Natural killer cell treated with Interleukin-12 subunit alpha and Interleukin-12 subunit beta and Interleukin-15 and Interleukin-18, amount 100 ng/mL, for 72 hours (primary cell): ENCODE measurements around the gene GIMAP4. TPM values are rescaled to one million over a fixed set of nuclear protein-coding genes. Genes with fewer than 3 reads are reported as not detected.
A peak's percentile ranks its signal among the peaks of the same experiment; 100 is the strongest.
"Not testable (repeated sequence)": the region's sequence is repeated elsewhere in the genome, so short reads cannot be mapped to it uniquely, and the experiment has no call there.

ENCODE experiments used
- ATAC-seq, 2 donors: fragments of 150-1000 bp; cut with Tn5 transposase in 1 of 2; sonication (Bioruptor Pico), chemical (Tn5 transposase) in 1 of 2; 2 replicates each; pipeline ENCODE4 v1.10.0; 2021
- DNase-seq: peaks from one replicate; pipeline ENCODE4 v3.0.0; 2022; ENCODE audit warnings: low spot score
- H3K27ac Mint-ChIP-seq, 2 donors: 1 replicate in 1 of 2; 2 replicates in 1 of 2; pipeline ENCODE4 v1.8.0; 2022; ENCODE audit warnings: mixed read lengths in 2 of 2, mild to moderate bottlenecking in 1 of 2, moderate library complexity in 1 of 2
- H3K27me3 Mint-ChIP-seq, 2 donors: 1 replicate in 1 of 2; 2 replicates in 1 of 2; pipeline ENCODE4 v1.8.0; 2022; ENCODE audit warnings: mixed read lengths in 2 of 2
- H3K36me3 Mint-ChIP-seq: one replicate; pipeline ENCODE4 v1.8.0; 2022; ENCODE audit warnings: mixed read lengths
- H3K4me1 Mint-ChIP-seq, 2 donors: 1 replicate in 1 of 2; 2 replicates in 1 of 2; pipeline ENCODE4 v1.8.0; 2022; ENCODE audit warnings: low read depth in 2 of 2, mixed read lengths in 2 of 2, mild to moderate bottlenecking in 1 of 2
- H3K4me3 Mint-ChIP-seq: one replicate; pipeline ENCODE4 v1.8.0; 2022; ENCODE audit warnings: mixed read lengths
- H3K9me3 Mint-ChIP-seq: 2 replicates; pipeline ENCODE4 v1.8.0; 2022; ENCODE audit warnings: mixed read lengths
- total RNA-seq, 2 donors: library from RNA; stranded (reverse); gene quantifications; one replicate each; pipeline ENCODE4 v1.2.3, GENCODE V29; 2022

Gene GIMAP4
- total RNA-seq, 2 donors from 2014 or later: 83.6 to 245 TPM

DNA sequence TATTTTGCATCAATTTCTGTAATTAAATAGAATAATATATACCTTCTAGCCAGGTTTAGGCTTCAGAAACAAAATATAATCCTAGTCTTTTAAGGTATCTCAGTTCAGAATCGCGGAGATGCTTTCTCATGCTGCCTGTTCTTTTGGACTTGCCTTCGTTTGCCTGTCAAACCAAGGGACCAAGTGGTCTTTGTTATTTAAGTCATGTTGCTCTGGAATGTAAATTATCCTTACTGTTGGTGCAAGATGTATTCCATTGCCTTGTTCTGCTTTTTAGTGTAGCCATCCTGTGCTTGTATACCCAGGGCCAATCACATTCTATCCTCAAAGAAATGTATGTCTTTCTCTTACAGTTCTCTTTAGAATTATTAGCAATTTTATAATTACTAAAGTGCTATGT is 1.1 kb upstream of the GIMAP4 start:
- Mint-ChIP-seq H3K27me3 (no peaks in the 10 kb centered on the region), H3K9me3 (peaks cover 4% of the 10 kb centered on the region), H3K4me3 (peak overlapping the region; percentile 63), H3K36me3 (peaks cover 74% of the 10 kb centered on the region), H3K4me1 (peaks cover 71 to 72% of the 10 kb centered on the region in 2 donors), H3K27ac (peak overlapping the region; percentile 96 to 99)
- DNase-seq: no peak
- no peak for ATAC-seq

DNA sequence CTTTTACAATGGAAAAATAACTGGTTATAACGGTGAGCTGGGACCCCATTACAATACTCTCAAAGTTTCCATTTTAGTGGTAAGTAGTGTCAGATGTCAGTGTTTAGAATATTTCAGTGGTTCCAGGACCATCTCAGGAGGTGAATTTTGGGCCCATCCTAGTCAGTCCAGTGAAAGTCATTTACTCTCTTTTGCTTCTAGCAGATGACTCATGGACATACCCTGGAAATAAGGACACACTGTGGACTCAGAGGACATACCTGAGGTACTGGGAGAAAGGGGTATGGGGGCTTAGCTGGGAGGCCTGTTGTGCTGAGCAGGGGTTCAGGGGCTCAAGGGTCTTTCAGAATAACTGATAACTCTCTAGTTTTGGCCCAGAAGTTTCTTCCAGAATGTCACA is 618 bp upstream of the GIMAP4 start:
- H3K27ac Mint-ChIP-seq: peak overlapping the region; percentile 96 to 99
- H3K36me3 Mint-ChIP-seq: peaks cover 74% of the 10 kb centered on the region
- peaks cover 69 to 71% of the 10 kb centered on the region in 2 donors for H3K4me1 Mint-ChIP-seq
- DNase-seq (no peak), ATAC-seq (no peak)
- H3K9me3 Mint-ChIP-seq: peaks cover 4% of the 10 kb centered on the region
- H3K27me3 Mint-ChIP-seq: no peaks in the 10 kb centered on the region
- peak overlapping the region; percentile 63 for H3K4me3 Mint-ChIP-seq

DNA sequence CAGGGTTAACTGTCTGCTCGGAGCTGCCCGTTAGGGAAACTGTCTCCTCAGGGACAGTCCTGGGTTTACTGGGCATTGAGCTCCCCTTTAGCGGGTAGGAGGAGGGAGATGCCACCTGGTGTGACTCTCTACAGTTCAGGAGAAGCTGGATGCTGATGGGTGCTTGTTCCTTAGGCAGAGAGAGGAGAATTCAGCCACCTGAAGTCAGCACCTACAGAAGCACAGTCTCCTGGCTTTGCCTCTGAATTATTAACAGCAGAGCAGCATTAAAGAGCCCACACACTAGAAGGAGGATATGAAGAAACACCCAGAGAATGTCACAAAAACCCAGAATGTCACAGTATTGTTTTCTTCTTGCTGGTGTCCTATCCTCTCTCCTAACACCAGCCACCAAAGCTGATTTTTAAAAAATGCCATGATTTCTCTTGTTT is 696 bp downstream of the GIMAP4 start:
- Mint-ChIP-seq H3K36me3 (peaks cover 74% of the 10 kb centered on the region), H3K4me1 (peaks cover 64 to 65% of the 10 kb centered on the region in 2 donors), H3K4me3 (peak overlapping the region; percentile 93), H3K27ac (peak overlapping the region; percentile 96 to 99), H3K9me3 (peaks cover 10% of the 10 kb centered on the region), H3K27me3 (no peaks in the 10 kb centered on the region)
- peak; percentile 56 to 63 for ATAC-seq
- DNase-seq: no peak

DNA sequence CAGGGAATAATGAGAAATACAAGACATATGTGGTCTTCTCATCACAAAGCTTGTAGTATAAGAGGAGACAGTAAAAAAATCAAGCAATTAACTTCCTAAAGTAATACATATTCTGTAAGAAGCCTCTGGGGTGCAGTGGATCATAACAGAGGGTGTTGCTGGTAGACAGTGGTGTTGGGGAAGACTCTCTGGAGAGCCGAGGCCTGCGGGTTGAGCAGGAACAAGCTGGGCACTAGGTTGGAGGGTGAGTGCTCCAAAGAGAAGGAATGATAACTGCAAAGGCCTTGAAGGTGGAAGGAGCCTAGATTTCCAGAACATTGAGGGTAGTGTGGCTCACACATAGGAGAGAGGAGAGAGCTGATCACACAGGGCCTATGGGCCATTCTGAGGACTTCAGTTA is 1.5 kb downstream of the GIMAP4 start:
- H3K27ac Mint-ChIP-seq: peak overlapping the region; percentile 96 to 99

DNA sequence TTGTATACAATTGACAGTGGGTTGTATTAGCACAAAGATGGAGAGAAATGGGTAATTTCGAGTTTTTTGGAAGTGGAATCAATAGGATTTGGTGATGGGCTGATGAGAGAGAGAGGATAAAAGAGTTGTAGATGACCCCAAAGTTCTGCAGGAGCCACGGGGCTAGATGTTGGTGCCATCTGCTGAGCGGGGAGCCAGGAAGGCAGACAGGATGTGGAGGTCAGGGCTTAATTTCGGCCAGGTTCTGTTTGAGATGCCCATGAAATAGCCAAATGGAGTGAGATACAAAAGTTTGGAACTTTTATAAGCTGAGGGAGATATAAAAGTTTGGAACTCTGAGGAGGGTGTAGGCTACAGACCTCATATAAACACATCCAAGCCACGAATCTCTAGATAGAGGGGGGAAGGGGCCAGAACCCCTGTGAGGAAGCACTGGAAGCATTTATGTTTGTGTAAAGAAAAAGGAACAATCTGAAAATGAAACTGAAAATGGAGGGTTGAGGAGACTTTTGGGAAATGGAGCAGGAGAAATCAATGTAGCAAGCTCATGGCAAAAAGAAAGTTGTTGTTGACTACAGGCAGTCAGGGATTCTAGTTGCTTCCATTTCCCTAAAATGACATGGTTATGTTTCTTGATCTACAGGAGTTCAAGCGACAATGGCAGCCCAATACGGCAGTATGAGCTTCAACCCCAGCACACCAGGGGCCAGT is 2.2 kb downstream of the GIMAP4 start:
- no peak for DNase-seq
- peak overlapping the region; percentile 93 for H3K4me3 Mint-ChIP-seq
- peak overlapping the region; percentile 96 to 99 for H3K27ac Mint-ChIP-seq
- H3K27me3 Mint-ChIP-seq: no peaks in the 10 kb centered on the region
- H3K36me3 Mint-ChIP-seq: peaks cover 73% of the 10 kb centered on the region
- peak in 1 of 2 donors; percentile 39 for ATAC-seq
- H3K9me3 Mint-ChIP-seq: peaks cover 16% of the 10 kb centered on the region
- H3K4me1 Mint-ChIP-seq: peaks cover 49 to 50% of the 10 kb centered on the region in 2 donors

More for the DNA sequence above, 1.5 kb downstream of the GIMAP4 start:
- ATAC-seq (peak; percentile 20 to 48), DNase-seq (no peak)
- Mint-ChIP-seq H3K4me1 (peaks cover 56 to 57% of the 10 kb centered on the region in 2 donors), H3K4me3 (peak overlapping the region; percentile 93), H3K27me3 (no peaks in the 10 kb centered on the region), H3K9me3 (peaks cover 13% of the 10 kb centered on the region), H3K36me3 (peaks cover 74% of the 10 kb centered on the region)

DNA sequence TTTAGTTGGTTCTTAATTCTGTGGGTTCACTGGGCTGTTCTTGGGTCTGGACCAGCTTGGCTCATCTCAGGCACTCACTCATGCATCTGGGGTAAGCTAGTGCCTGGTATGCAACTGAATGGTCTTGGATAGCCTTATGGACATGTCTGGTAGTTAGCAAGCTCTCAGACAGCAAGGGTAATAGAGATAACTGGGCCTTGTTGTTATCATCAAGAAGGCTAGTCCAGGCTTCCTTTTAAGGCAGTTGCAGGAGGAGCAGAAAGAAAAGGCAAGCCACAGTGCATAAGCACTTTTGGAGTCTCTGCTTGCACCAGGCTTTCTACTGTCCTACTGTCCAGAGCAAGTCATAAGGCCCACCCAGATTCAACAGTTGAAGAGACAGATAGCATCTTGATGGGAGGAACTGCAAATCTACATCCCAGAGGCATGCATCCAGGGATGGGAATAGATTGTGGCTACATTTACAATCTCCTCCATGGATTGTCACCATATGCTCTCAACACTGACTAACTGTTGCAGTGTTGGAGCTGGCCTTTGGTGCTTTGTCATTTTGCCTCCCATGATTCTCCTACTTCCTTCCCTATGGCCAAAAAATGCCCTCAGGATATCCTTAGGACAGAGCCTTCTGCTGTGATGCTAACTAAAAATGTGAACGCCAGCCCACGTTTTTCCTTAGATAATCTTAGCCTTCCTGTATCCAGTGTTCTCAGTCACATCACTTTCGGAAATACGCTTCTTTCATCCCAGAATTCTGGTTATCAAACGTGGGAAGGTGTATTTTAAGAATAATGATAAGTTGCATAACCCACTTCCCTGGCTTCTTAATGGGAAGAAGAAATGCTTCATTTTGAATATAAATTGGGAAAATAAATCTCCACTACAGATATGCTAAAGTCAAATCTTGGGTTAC is 3.6 kb downstream of the GIMAP4 start:
- Mint-ChIP-seq H3K4me1 (peaks cover 48 to 50% of the 10 kb centered on the region in 2 donors), H3K27me3 (no peaks in the 10 kb centered on the region), H3K27ac (peak overlapping the region; percentile 96 to 99), H3K36me3 (peaks cover 79% of the 10 kb centered on the region), H3K9me3 (peaks cover 13% of the 10 kb centered on the region), H3K4me3 (peak overlapping the region; percentile 93)
- no peak for DNase-seq
- no peak for ATAC-seq

DNA sequence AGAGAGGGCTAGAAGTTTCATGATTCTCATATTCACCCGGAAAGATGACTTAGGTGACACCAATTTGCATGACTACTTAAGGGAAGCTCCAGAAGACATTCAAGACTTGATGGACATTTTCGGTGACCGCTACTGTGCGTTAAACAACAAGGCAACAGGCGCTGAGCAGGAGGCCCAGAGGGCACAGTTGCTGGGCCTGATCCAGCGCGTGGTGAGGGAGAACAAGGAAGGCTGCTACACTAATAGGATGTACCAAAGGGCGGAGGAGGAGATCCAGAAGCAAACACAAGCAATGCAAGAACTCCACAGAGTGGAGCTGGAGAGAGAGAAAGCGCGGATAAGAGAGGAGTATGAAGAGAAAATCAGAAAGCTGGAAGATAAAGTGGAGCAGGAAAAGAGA is 5.3 kb downstream of the GIMAP4 start:
- H3K27ac Mint-ChIP-seq: peak overlapping the region in 1 of 2 donors; percentile 7
- H3K9me3 Mint-ChIP-seq: peaks cover 17% of the 10 kb centered on the region
- peak overlapping the region; percentile 1 for H3K4me3 Mint-ChIP-seq
- no peaks in the 10 kb centered on the region for H3K27me3 Mint-ChIP-seq
- H3K4me1 Mint-ChIP-seq: peaks cover 35 to 39% of the 10 kb centered on the region in 2 donors
- peaks cover 86% of the 10 kb centered on the region for H3K36me3 Mint-ChIP-seq
- ATAC-seq (no peak), DNase-seq (no peak)

DNA sequence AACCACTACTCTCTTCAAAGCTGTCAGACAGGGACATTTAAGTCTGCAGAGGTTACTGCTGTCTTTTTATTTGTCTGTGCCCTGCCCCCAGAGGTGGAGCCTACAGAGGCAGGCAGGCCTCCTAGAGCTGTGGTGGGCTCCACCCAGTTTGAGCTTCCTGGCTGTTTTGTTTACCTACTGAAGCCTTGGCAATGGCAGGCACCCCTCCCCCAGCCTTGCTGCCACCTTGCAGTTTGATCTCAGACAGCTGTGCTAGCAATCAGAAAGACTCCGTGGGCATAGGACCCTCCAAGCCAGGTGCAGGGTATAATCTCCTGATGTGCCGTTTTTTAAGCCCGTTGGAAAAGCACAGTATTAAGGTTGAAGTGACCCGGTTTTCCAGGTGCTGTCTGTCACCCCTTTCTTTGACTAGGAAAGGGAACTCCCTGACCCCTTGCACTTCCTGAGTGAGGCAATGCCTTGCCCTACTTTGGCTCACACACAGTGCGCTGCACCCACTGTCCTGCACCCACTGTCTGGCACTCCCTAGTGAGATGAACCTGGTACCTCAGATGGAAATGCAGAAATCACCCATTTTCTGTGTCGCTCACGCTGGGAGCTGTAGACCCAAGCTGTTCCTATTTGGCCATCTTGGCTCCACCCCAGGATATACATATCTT is 12.9 kb downstream of the GIMAP4 start:
- H3K27ac Mint-ChIP-seq: peak overlapping the region; percentile 24 to 40
- DNase-seq, H3K27me3 Mint-ChIP-seq, ATAC-seq: not testable (repeated sequence)
- peaks cover 26 to 28% of the 10 kb centered on the region in 2 donors for H3K4me1 Mint-ChIP-seq
- peak overlapping the region; percentile 27 for H3K4me3 Mint-ChIP-seq
- peaks cover 23% of the 10 kb centered on the region for H3K9me3 Mint-ChIP-seq
- H3K36me3 Mint-ChIP-seq: peaks cover 67% of the 10 kb centered on the region

DNA sequence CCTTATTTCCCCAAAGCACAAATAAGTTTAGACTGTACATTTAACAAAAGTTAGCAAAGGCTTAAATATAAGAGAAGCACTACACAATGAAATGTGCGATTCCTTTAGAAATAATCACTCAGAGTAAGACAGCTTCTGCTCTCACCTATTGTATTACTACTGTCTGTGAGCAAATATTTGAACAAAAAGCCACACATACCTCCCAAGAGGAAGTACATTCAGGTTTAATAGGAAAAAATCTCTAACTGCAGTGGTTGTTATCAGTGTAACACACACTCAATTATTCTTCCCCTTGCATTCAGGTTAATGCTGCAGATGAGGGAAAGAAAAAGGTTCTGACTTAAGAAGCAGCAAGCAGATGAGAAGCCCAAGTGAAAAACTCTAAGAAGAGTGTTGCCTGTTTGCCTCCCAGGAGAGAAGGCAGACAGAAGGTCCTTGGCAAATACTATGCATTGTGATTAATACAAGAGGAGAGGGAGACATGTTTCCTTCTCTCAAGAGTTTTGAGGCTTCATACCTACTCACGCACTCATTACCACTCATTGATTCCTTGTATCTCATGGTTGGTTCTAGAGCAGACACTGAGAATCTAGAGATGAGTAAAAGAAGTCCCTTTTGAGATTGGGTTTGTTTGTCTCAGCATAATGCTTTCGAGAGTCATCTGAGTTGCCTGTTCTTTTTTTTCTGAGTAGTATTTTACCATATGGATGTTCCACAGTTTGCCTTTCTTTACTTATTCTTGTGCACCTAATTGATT is 13.6 kb downstream of the GIMAP4 start:
- peaks cover 23% of the 10 kb centered on the region for H3K9me3 Mint-ChIP-seq
- DNase-seq: no peak
- H3K4me3 Mint-ChIP-seq: peak overlapping the region; percentile 27
- peak overlapping the region; percentile 24 to 40 for H3K27ac Mint-ChIP-seq
- H3K4me1 Mint-ChIP-seq: peaks cover 27 to 32% of the 10 kb centered on the region in 2 donors
- ATAC-seq: peak in 1 of 2 donors; percentile 44
- no peaks in the 10 kb centered on the region for H3K27me3 Mint-ChIP-seq
- peaks cover 59% of the 10 kb centered on the region for H3K36me3 Mint-ChIP-seq

DNA sequence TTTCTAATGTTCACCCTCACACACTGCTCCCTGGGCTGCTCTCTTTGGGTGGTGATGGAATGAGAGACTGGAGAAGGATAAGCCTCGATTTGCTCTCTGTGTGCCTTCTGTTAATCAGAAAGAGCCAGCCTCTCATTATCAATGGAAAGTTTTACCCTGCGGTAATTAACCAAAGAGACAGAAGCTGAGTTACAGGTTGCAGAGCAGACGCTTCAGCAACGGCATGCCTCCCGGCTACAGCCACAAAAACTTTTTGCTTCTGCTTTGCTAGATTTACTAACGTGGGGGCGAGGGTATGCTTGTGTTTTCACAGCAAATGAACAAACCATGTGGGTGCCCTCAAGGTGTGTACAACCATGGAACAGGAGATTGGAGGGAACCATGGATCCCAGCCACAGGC is 18.0 kb downstream of the GIMAP4 start:
- Mint-ChIP-seq H3K4me1 (peaks cover 37 to 39% of the 10 kb centered on the region in 2 donors), H3K9me3 (peaks cover 12% of the 10 kb centered on the region), H3K4me3 (peak overlapping the region; percentile 78)

DNA sequence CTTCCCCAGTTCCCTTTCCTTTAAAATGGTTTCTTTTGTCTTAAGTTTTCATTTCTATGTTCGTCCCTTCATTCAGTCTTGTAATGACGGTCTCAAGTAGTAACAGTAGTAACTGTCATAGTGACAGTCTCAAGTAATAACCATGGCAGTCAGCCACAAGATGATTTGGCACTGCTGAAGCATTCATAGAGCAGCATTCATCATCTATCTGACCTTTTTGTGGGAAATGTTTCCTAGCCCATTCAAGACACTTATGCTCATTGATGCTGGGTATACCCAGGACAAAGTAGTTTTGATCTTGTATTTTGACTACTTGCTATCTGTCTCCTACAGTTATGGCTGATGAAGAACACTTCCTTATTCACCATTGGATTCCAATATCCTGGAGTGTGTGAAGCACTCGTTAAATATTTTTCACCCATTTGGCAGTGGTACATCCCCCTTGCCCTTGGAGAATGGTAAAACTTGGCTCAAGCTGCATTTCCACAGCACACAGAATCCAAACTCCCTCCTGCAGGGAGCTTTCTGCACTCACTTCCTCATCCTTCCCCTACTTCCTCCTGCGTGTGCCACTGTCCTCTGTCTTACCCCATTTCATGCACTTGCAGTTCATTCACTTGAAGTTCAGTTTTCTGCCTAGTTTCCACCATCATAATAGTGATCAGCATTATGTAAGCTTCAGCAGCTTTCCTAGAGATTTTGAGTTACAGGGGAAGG is 19.0 kb downstream of the GIMAP4 start:
- H3K36me3 Mint-ChIP-seq: peaks cover 30% of the 10 kb centered on the region
- H3K9me3 Mint-ChIP-seq: peaks cover 7% of the 10 kb centered on the region
- H3K4me1 Mint-ChIP-seq: peaks cover 29 to 36% of the 10 kb centered on the region in 2 donors

More for the DNA sequence above, 18.0 kb downstream of the GIMAP4 start:
- ATAC-seq: no peak
- H3K27me3 Mint-ChIP-seq: no peaks in the 10 kb centered on the region
- peaks cover 38% of the 10 kb centered on the region for H3K36me3 Mint-ChIP-seq
- peak overlapping the region; percentile 82 to 84 for H3K27ac Mint-ChIP-seq
- no peak for DNase-seq

DNA sequence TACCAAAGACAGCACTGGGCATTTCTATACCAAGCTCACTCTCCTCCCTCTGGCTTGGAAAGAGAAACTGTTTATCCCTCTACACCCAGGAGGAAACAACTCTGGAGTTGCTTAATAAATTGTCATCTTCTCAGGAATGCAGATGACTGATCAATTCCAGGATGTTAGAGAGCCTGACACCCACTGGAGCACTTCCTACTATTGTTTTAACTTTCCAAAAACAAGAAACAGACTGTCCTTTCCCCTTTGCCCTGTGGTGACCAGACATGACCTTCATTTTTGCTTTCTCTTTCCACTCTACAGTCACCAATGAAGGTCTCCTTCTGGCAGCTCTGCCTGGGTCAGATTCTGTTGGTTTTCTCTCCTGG is 19.6 kb downstream of the GIMAP4 start:
- Mint-ChIP-seq H3K9me3 (peaks cover 10% of the 10 kb centered on the region), H3K4me3 (peak overlapping the region; percentile 78), H3K4me1 (peaks cover 29 to 38% of the 10 kb centered on the region in 2 donors), H3K27me3 (no peaks in the 10 kb centered on the region), H3K27ac (peak overlapping the region; percentile 82 to 84), H3K36me3 (peaks cover 32% of the 10 kb centered on the region)
- ATAC-seq (peak; percentile 79 to 92), DNase-seq (no peak)

More for the DNA sequence above, 19.0 kb downstream of the GIMAP4 start:
- DNase-seq (no peak), ATAC-seq (peak; percentile 64 to 72)
- Mint-ChIP-seq H3K4me3 (peak overlapping the region; percentile 78), H3K27ac (peak overlapping the region; percentile 82 to 84), H3K27me3 (no peaks in the 10 kb centered on the region)
